Activated CD8-positive, alpha-beta memory T cell treated with anti-CD3 and anti-CD28 coated beads for 4 hours (primary cell): Measurements from ENCODE around the gene CCDC187.
A peak's percentile ranks its signal among the peaks of the same experiment; 100 is the strongest.
"Not testable (repeated sequence)": the region's sequence is repeated elsewhere in the genome, so short reads cannot be mapped to it uniquely, and the experiment has no call there.

Source experiments
- DNase-seq, 2 donors: peaks; one replicate each; pipeline ENCODE4 v3.0.0-alpha.2; 2020; ENCODE audit warnings: low read depth in 2 of 2

Gene CCDC187

GRCh38 chr9:136327304-136327974 lies 23.5 kb upstream of the CCDC187 start, which contains the start of gene GPSM1:
Gene GPSM1, plus strand, starts transcription at chr9:136327539. Its CDS starts 157 bp downstream, at chr9:136327696.
- DNase-seq = peak in 1 of 2 donors; percentile 13

- no peak for DNase-seq
Observed at GRCh38 chr9:136326761-136327303, 22.9 kb upstream of the CCDC187 start.

GRCh38 chr9:136326061-136326760 lies 22.3 kb upstream of the CCDC187 start:
- DNase-seq = no peak

- no peak for DNase-seq
Observed at GRCh38 chr9:136325358-136325757, 21.5 kb upstream of the CCDC187 start.

GRCh38 chr9:136324501-136325300 lies 20.8 kb upstream of the CCDC187 start:
- no peak for DNase-seq

- DNase-seq = no peak
Observed at GRCh38 chr9:136323371-136323789, 19.5 kb upstream of the CCDC187 start.

- no peak for DNase-seq
Observed at GRCh38 chr9:136322756-136323330, 18.9 kb upstream of the CCDC187 start.

- no peak for DNase-seq
Observed at GRCh38 chr9:136321561-136321960, 17.7 kb upstream of the CCDC187 start.

- DNase-seq = not testable (repeated sequence)
Observed at GRCh38 chr9:136320972-136321371, 17.1 kb upstream of the CCDC187 start.

- not testable (repeated sequence) for DNase-seq
Observed at GRCh38 chr9:136319955-136320354, 16.1 kb upstream of the CCDC187 start.

- DNase-seq = not testable (repeated sequence)
Observed at GRCh38 chr9:136319244-136319643, 15.3 kb upstream of the CCDC187 start.

- DNase-seq = no peak
Observed at GRCh38 chr9:136318776-136319241, 14.9 kb upstream of the CCDC187 start.

- DNase-seq = no peak
Observed at GRCh38 chr9:136318111-136318775, 14.3 kb upstream of the CCDC187 start.

GRCh38 chr9:136317695-136318094 lies 13.8 kb upstream of the CCDC187 start:
- no peak for DNase-seq

GRCh38 chr9:136316896-136317676 lies 13.2 kb upstream of the CCDC187 start:
- DNase-seq = no peak

GRCh38 chr9:136316271-136316751 lies 12.4 kb upstream of the CCDC187 start:
- DNase-seq = peak in 1 of 2 donors; percentile 17

GRCh38 chr9:136314944-136315343 lies 11.1 kb upstream of the CCDC187 start:
- no peak for DNase-seq

- no peak for DNase-seq
Observed at GRCh38 chr9:136314056-136314416, 10.1 kb upstream of the CCDC187 start.

GRCh38 chr9:136313111-136314055 lies 9.5 kb upstream of the CCDC187 start:
- no peak for DNase-seq
